ENCODE data around the gene PHACTR3. TPM values are rescaled to one million over a fixed set of nuclear protein-coding genes. Genes with fewer than 3 reads are reported as not detected.
A peak's percentile ranks its signal among the peaks of the same experiment; 100 is the strongest.
"Not testable (repeated sequence)": the region's sequence is repeated elsewhere in the genome, so short reads cannot be mapped to it uniquely, and the experiment has no call there.

PHACTR3 gene
- total RNA-seq, 1 experiment from 2014 or later, result not detected

GRCh38 chr20:59848182-59848581, 243.8 kb downstream of the PHACTR3 start:
- H3K27me3 ChIP-seq (ENCODE audit: insufficient read depth, low read length), result peaks cover 35% of the 10 kb centered on the region
- H3K4me2 ChIP-seq (ENCODE audit: low read length), result no peak overlapping the region
- H3K9ac ChIP-seq (ENCODE audit: low read length), result no peak overlapping the region
- ChIA-PET CTCF (no interaction called here), RAD21 (ENCODE audit: low non-redundant PET in 1 of 2, low total read pairs in 2 of 2, uncharacterized antibody in 2 of 2, unreplicated experiment in 2 of 2) (no interaction called here), POLR2A (no interaction called here)
- no TSS peak for BruUV-seq (replicated peaks)
- ATAC-seq (no peak), DNase-seq (ENCODE audit: low read depth, low spot score) (no peak)
- H3K9me3 ChIP-seq (ENCODE audit: control insufficient read depth in 1 of 2, insufficient read depth in 1 of 2, low read depth in 1 of 2, low read length in 2 of 2), result no peaks in the 10 kb centered on the region
- no peaks in the 10 kb centered on the region for H4K20me1 ChIP-seq (ENCODE audit: insufficient read depth)
- TF ChIP-seq POLR2A (IDR thresholded peaks at IDR 0.05; ENCODE audit: borderline replicate concordance, extremely low read depth, insufficient read depth, insufficient read length), result no peak
- TF ChIP-seq CBX3 (IDR thresholded peaks at IDR 0.05; ENCODE audit: low read depth), result no peak
- no peak for TF ChIP-seq YY1 (IDR thresholded peaks at IDR 0.05; ENCODE audit: extremely low read depth, insufficient replicate concordance, low read depth, low read length)
- TF ChIP-seq, protein P1, sequence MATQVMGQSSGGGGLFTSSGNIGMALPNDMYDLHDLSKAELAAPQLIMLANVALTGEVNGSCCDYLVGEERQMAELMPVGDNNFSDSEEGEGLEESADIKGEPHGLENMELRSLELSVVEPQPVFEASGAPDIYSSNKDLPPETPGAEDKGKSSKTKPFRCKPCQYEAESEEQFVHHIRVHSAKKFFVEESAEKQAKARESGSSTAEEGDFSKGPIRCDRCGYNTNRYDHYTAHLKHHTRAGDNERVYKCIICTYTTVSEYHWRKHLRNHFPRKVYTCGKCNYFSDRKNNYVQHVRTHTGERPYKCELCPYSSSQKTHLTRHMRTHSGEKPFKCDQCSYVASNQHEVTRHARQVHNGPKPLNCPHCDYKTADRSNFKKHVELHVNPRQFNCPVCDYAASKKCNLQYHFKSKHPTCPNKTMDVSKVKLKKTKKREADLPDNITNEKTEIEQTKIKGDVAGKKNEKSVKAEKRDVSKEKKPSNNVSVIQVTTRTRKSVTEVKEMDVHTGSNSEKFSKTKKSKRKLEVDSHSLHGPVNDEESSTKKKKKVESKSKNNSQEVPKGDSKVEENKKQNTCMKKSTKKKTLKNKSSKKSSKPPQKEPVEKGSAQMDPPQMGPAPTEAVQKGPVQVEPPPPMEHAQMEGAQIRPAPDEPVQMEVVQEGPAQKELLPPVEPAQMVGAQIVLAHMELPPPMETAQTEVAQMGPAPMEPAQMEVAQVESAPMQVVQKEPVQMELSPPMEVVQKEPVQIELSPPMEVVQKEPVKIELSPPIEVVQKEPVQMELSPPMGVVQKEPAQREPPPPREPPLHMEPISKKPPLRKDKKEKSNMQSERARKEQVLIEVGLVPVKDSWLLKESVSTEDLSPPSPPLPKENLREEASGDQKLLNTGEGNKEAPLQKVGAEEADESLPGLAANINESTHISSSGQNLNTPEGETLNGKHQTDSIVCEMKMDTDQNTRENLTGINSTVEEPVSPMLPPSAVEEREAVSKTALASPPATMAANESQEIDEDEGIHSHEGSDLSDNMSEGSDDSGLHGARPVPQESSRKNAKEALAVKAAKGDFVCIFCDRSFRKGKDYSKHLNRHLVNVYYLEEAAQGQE (IDR thresholded peaks at IDR 0.05; ENCODE audit: low read depth), result no peak
- intact Hi-C loops (cut with micrococcal nuclease), result no loop called here
- no peaks in the 10 kb centered on the region for H3K36me3 ChIP-seq (ENCODE audit: control insufficient read depth in 1 of 2, insufficient read depth in 2 of 2, low read length in 2 of 2)
- no peak overlapping the region for H3K4me3 ChIP-seq (replicated peaks in 1 of 2; ENCODE audit: low read depth in 1 of 2, low read length in 2 of 2)
- no peaks in the 10 kb centered on the region for H3K79me2 ChIP-seq (ENCODE audit: insufficient read depth, low read length)
- no peaks in the 10 kb centered on the region for H3K9me2 ChIP-seq (ENCODE audit: insufficient read depth)
- no peak overlapping the region for H3K27ac ChIP-seq (ENCODE audit: low read depth, low read length)
- H3K4me1 ChIP-seq (ENCODE audit: control insufficient read depth in 1 of 2, insufficient read depth in 2 of 2, low read length in 2 of 2), result no peaks in the 10 kb centered on the region
- H2AFZ ChIP-seq (ENCODE audit: low read depth, low read length, poor library complexity, severe bottlenecking), result no peak overlapping the region

DNA sequence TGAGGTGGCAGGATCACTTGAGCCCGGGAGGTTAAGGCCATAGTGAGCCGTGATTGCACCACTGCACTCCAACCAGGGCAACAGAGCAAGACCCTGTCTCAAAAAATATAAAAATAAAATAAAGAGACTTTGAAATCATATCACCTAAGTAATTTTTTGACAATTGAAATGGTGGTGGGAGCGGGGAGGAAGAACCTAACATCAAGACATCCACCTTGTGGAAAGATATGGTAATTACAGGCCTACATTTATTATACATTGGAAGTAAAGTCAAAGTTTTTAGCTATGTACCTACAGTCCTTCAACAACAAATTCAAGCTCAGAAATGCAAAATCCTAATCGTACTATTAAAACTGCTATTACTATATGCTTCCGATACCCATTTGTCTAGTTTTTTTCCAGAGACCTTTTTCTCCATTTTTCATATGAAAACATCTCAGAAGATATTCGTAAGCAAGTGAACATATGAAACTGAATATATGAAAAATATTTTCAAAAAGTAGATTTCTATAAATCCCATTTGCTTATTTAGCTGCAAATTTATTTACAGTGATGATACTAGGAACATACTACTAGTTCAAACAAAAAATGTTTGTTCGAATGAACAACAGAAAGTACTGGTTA, 245.8 kb downstream of the PHACTR3 start:
- peaks cover 23% of the 10 kb centered on the region for H3K27me3 ChIP-seq (ENCODE audit: insufficient read depth, low read length)
- ChIA-PET CTCF (interaction anchor here (0.6 to 1.9 kb wide), 15 partner anchors 10 to 253 kb away, joined by 3 to 54 read pairs (median 4); partner anchors contain the start of genes FAM217B and PPP1R3D), RAD21 (ENCODE audit: low non-redundant PET in 1 of 2, low total read pairs in 2 of 2, uncharacterized antibody in 2 of 2, unreplicated experiment in 2 of 2) (interaction anchor here in 1 of 2 experiments (1.3 kb wide), 1 partner anchor 67 kb away, joined by 3 read pairs; no protein-coding TSS in a partner anchor), POLR2A (no interaction called here)
- H4K20me1 ChIP-seq (ENCODE audit: insufficient read depth), result no peaks in the 10 kb centered on the region
- H3K9ac ChIP-seq (ENCODE audit: low read length), result no peak overlapping the region
- H3K4me2 ChIP-seq (ENCODE audit: low read length), result no peak overlapping the region
- H3K79me2 ChIP-seq (ENCODE audit: insufficient read depth, low read length), result no peaks in the 10 kb centered on the region
- H3K9me3 ChIP-seq (ENCODE audit: control insufficient read depth in 1 of 2, insufficient read depth in 1 of 2, low read depth in 1 of 2, low read length in 2 of 2), result no peaks in the 10 kb centered on the region
- no peaks in the 10 kb centered on the region for H3K4me1 ChIP-seq (ENCODE audit: control insufficient read depth in 1 of 2, insufficient read depth in 2 of 2, low read length in 2 of 2)
- no peak overlapping the region for H3K4me3 ChIP-seq (replicated peaks in 1 of 2; ENCODE audit: low read depth in 1 of 2, low read length in 2 of 2)
- ATAC-seq (peak; percentile 78), DNase-seq (ENCODE audit: low read depth, low spot score) (peak; percentile 28)
- no peak overlapping the region for H3K27ac ChIP-seq (ENCODE audit: low read depth, low read length)
- TF ChIP-seq CTCF (IDR thresholded peaks at IDR 0.05 in 2 of 3, conservative IDR thresholded peaks at IDR 0.05 in 1 of 3; ENCODE audit: borderline replicate concordance in 1 of 3, insufficient read depth in 1 of 3, low read depth in 2 of 3, low read length in 2 of 3) (peak; percentile 40 to 53 (median 43); a peak in 5 of 6 replicates), RAD21 (IDR thresholded peaks at IDR 0.05; ENCODE audit: low read depth) (peak; percentile 43; the same call in 1 of the 2 replicates), SP1 (IDR thresholded peaks at IDR 0.05; ENCODE audit: low read depth) (no peak)
- H3K9me2 ChIP-seq (ENCODE audit: insufficient read depth), result no peaks in the 10 kb centered on the region
- BruUV-seq (replicated peaks), result no TSS peak
- no peak overlapping the region for H2AFZ ChIP-seq (ENCODE audit: low read depth, low read length, poor library complexity, severe bottlenecking)
- intact Hi-C loops (cut with micrococcal nuclease), result loop anchor here (1.0 kb wide), 1 partner anchor 67 kb away; no protein-coding TSS in a partner anchor
- H3K36me3 ChIP-seq (ENCODE audit: control insufficient read depth in 1 of 2, insufficient read depth in 2 of 2, low read length in 2 of 2), result no peaks in the 10 kb centered on the region

GRCh38 chr20:59856526-59856925, 252.2 kb downstream of the PHACTR3 start:
- intact Hi-C loops (cut with micrococcal nuclease); H3K4me1 ChIP-seq (ENCODE audit: control insufficient read depth in 1 of 2, insufficient read depth in 2 of 2, low read length in 2 of 2): not testable (repeated sequence)

More at GRCh38 chr20:59856526-59856925, 252.2 kb downstream of the PHACTR3 start:
- H3K27me3 ChIP-seq (ENCODE audit: insufficient read depth, low read length); H2AFZ ChIP-seq (ENCODE audit: low read depth, low read length, poor library complexity, severe bottlenecking); RAD21 ChIA-PET (ENCODE audit: low non-redundant PET in 1 of 2, low total read pairs in 2 of 2, uncharacterized antibody in 2 of 2, unreplicated experiment in 2 of 2); BruUV-seq (replicated peaks); H3K9me2 ChIP-seq (ENCODE audit: insufficient read depth); H3K79me2 ChIP-seq (ENCODE audit: insufficient read depth, low read length); H3K36me3 ChIP-seq (ENCODE audit: control insufficient read depth in 1 of 2, insufficient read depth in 2 of 2, low read length in 2 of 2); H3K9me3 ChIP-seq (ENCODE audit: control insufficient read depth in 1 of 2, insufficient read depth in 1 of 2, low read depth in 1 of 2, low read length in 2 of 2); H3K4me3 ChIP-seq (replicated peaks in 1 of 2; ENCODE audit: low read depth in 1 of 2, low read length in 2 of 2); ATAC-seq; POLR2A ChIA-PET; DNase-seq (ENCODE audit: low read depth, low spot score); H3K27ac ChIP-seq (ENCODE audit: low read depth, low read length); H3K4me2 ChIP-seq (ENCODE audit: low read length); CTCF ChIA-PET; H3K9ac ChIP-seq (ENCODE audit: low read length); H4K20me1 ChIP-seq (ENCODE audit: insufficient read depth): not testable (repeated sequence)

Data from HCT116 (cell line).